H9 (cell line): ENCODE measurements around the gene ARHGEF7. TPM values are rescaled to one million over a fixed set of nuclear protein-coding genes. Genes with fewer than 3 reads are reported as not detected.

ENCODE experiments used
- DNase-seq: peaks from one replicate; pipeline ENCODE4 v3.0.0-alpha.2; 2017
- H2AFZ ChIP-seq: one replicate; pipeline ENCODE4 v1.6.1; 2013; ENCODE audit warnings: mild to moderate bottlenecking, low read length, control low read depth, moderate library complexity
- H2AK5ac ChIP-seq: 2 replicates; pipeline ENCODE4 v1.6.1; 2013; ENCODE audit warnings: low read length, control low read depth, mixed read lengths; ENCODE audit not compliant: insufficient read length
- H2BK120ac ChIP-seq: one replicate; pipeline ENCODE4 v1.6.1; 2013; ENCODE audit warnings: low read depth, mild to moderate bottlenecking, low read length, control low read depth, inconsistent platforms; ENCODE audit not compliant: poor library complexity, severe bottlenecking
- H2BK12ac ChIP-seq: 2 replicates; pipeline ENCODE4 v1.6.1; 2013; ENCODE audit warnings: low read length, control low read depth, mixed read lengths, low read depth; ENCODE audit not compliant: insufficient read length
- H2BK15ac ChIP-seq: 2 replicates; pipeline ENCODE4 v1.6.1; 2013; ENCODE audit warnings: low read depth, low read length, control low read depth
- H2BK20ac ChIP-seq: one replicate; pipeline ENCODE4 v1.6.1; 2013; ENCODE audit warnings: low read depth, mild to moderate bottlenecking, low read length, control low read depth, inconsistent platforms; ENCODE audit not compliant: poor library complexity, severe bottlenecking
- H2BK5ac ChIP-seq: 2 replicates; pipeline ENCODE4 v1.6.1; 2013; ENCODE audit warnings: low read length, control low read depth, mixed read lengths; ENCODE audit not compliant: insufficient read length
- H3K14ac ChIP-seq: 2 replicates; pipeline ENCODE4 v1.6.1; 2013; ENCODE audit warnings: low read length, control low read depth; ENCODE audit not compliant: insufficient read depth
- H3K18ac ChIP-seq: 2 replicates; pipeline ENCODE4 v1.6.1; 2013; ENCODE audit warnings: low read depth, mild to moderate bottlenecking, mixed read lengths, low read length, control low read depth; ENCODE audit not compliant: insufficient read length
- H3K23ac ChIP-seq: 2 replicates; pipeline ENCODE4 v1.6.1; 2013; ENCODE audit warnings: low read length, control low read depth, mixed read lengths, low read depth; ENCODE audit not compliant: insufficient read length
- H3K23me2 ChIP-seq: 2 replicates; pipeline ENCODE4 v1.6.1; 2013; ENCODE audit warnings: low read depth, mild to moderate bottlenecking, mixed read lengths, low read length, control low read depth; ENCODE audit not compliant: insufficient read length, poor library complexity, severe bottlenecking
- H3K27ac ChIP-seq: 2 replicates; pipeline ENCODE4 v1.5.1; 2013; ENCODE audit warnings: low read length, control low read depth, mixed read lengths, low read depth; ENCODE audit not compliant: insufficient read length
- H3K27me3 ChIP-seq: 2 replicates; pipeline ENCODE4 v1.6.1; 2013; ENCODE audit warnings: low read length, control low read depth, inconsistent platforms; ENCODE audit not compliant: insufficient read depth
- H3K4ac ChIP-seq: 2 replicates; pipeline ENCODE4 v1.6.1; 2013; ENCODE audit warnings: low read depth, mild to moderate bottlenecking, control low read depth, inconsistent platforms, low read length, moderate library complexity
- H3K4me1 ChIP-seq: 2 replicates; pipeline ENCODE4 v1.6.1; 2013; ENCODE audit warnings: low read length, control low read depth, inconsistent platforms; ENCODE audit not compliant: insufficient read depth
- H3K4me2 ChIP-seq: 2 replicates; pipeline ENCODE4 v1.6.1; 2013; ENCODE audit warnings: low read length, control low read depth, mixed read lengths; ENCODE audit not compliant: insufficient read length, insufficient read depth
- H3K56ac ChIP-seq: 2 replicates; pipeline ENCODE4 v1.6.1; 2013; ENCODE audit warnings: low read depth, mild to moderate bottlenecking, mixed read lengths, low read length, control low read depth; ENCODE audit not compliant: insufficient read length
- H3K79me1 ChIP-seq: 2 replicates; pipeline ENCODE4 v1.6.1; 2013; ENCODE audit warnings: low read depth, mild to moderate bottlenecking, moderate library complexity, low read length, control low read depth, inconsistent platforms; ENCODE audit not compliant: insufficient read depth, poor library complexity, severe bottlenecking
- H3K79me2 ChIP-seq: 2 replicates; pipeline ENCODE4 v1.6.1; 2013; ENCODE audit warnings: low read length, control low read depth, inconsistent platforms; ENCODE audit not compliant: insufficient read depth
- H3K9ac ChIP-seq: 2 replicates; pipeline ENCODE4 v1.6.1; 2013; ENCODE audit warnings: low read length, control low read depth, mixed read lengths; ENCODE audit not compliant: insufficient read length; ENCODE audit errors: extremely low read depth
- H3K9me3 ChIP-seq: one replicate; pipeline ENCODE4 v1.6.1; 2013; ENCODE audit warnings: low read depth, low read length, inconsistent platforms; ENCODE audit not compliant: control insufficient read depth
- H3T11ph ChIP-seq: one replicate; pipeline ENCODE4 v1.6.1; 2013; ENCODE audit warnings: mild to moderate bottlenecking, low read length, control low read depth, inconsistent platforms
- H4K20me1 ChIP-seq: one replicate; pipeline ENCODE4 v1.6.1; 2013; ENCODE audit not compliant: control insufficient read depth, insufficient read length, insufficient read depth
- H4K5ac ChIP-seq: 2 replicates; pipeline ENCODE4 v1.6.1; 2013; ENCODE audit warnings: low read depth, mild to moderate bottlenecking, mixed read lengths, low read length, control low read depth; ENCODE audit not compliant: insufficient read length
- H4K8ac ChIP-seq: replicated peaks from 2 replicates; pipeline ENCODE4 v1.6.1; 2013; ENCODE audit warnings: low read length, control low read depth, mixed read lengths, low read depth; ENCODE audit not compliant: insufficient read length
- H4K91ac ChIP-seq: 2 replicates; pipeline ENCODE4 v1.6.1; 2013; ENCODE audit warnings: low read depth, mild to moderate bottlenecking, moderate library complexity, mixed read lengths, low read length, control low read depth; ENCODE audit not compliant: insufficient read length
- H3K27ac Mint-ChIP-seq, 3 experiments: 2 replicates in 2 of 3; 3 replicates in 1 of 3; pipeline ENCODE4 v1.8.0; 2020 to 2021; ENCODE audit warnings: mixed read lengths in 3 of 3, mild to moderate bottlenecking in 1 of 3, moderate library complexity in 1 of 3
- H3K27me3 Mint-ChIP-seq: 2 replicates; pipeline ENCODE4 v1.8.0; 2021; ENCODE audit warnings: low read depth, mild to moderate bottlenecking, moderate library complexity, mixed read lengths
- H3K36me3 Mint-ChIP-seq, 3 experiments: 2 replicates in 2 of 3; 3 replicates in 1 of 3; pipeline ENCODE4 v1.8.0; 2020 to 2021; ENCODE audit warnings: low read depth in 3 of 3, mixed read lengths in 3 of 3; ENCODE audit not compliant: insufficient read depth in 1 of 3
- H3K4me1 Mint-ChIP-seq, 2 experiments: 2 replicates each; pipeline ENCODE4 v1.8.0; 2020; ENCODE audit warnings: mixed read lengths in 2 of 2
- H3K4me3 Mint-ChIP-seq, 2 experiments: 2 replicates in 1 of 2; 3 replicates in 1 of 2; pipeline ENCODE4 v1.8.0; 2020 to 2021; ENCODE audit warnings: mild to moderate bottlenecking in 2 of 2, mixed read lengths in 2 of 2, moderate library complexity in 1 of 2
- H3K9me3 Mint-ChIP-seq, 2 experiments: 2 replicates in 1 of 2; 3 replicates in 1 of 2; pipeline ENCODE4 v1.8.0; 2020; ENCODE audit warnings: mild to moderate bottlenecking in 2 of 2, mixed read lengths in 2 of 2, moderate library complexity in 1 of 2
- WGBS: extraction: QIAGEN DNeasy Blood & Tissue Kit; methylation state at CpG from one replicate; pipeline ENCODE4 v1.1.7; 2013; ENCODE audit warnings: missing lambda C conversion rate, low lambda C conversion rate, mixed read lengths; ENCODE audit not compliant: insufficient read length; ENCODE audit errors: extremely low coverage; 5-methylcytosine and 5-hydroxymethylcytosine counted together
- total RNA-seq: library from RNA; stranded (reverse); gene quantifications from 2 replicates; pipeline ENCODE4 v1.2.1, GENCODE V29; 2021
- TF ChIP-seq, protein P1 (sequence below): fragments of 200-600 bp; sonication (generic); conservative IDR thresholded peaks from 3 replicates; pipeline ENCODE4 v1.8.0; 2021; ENCODE audit warnings: antibody characterized with exemption, mild to moderate bottlenecking

The ARHGEF7 gene
- total RNA-seq, 1 experiment from 2014 or later, result 51.9 TPM

DNA sequence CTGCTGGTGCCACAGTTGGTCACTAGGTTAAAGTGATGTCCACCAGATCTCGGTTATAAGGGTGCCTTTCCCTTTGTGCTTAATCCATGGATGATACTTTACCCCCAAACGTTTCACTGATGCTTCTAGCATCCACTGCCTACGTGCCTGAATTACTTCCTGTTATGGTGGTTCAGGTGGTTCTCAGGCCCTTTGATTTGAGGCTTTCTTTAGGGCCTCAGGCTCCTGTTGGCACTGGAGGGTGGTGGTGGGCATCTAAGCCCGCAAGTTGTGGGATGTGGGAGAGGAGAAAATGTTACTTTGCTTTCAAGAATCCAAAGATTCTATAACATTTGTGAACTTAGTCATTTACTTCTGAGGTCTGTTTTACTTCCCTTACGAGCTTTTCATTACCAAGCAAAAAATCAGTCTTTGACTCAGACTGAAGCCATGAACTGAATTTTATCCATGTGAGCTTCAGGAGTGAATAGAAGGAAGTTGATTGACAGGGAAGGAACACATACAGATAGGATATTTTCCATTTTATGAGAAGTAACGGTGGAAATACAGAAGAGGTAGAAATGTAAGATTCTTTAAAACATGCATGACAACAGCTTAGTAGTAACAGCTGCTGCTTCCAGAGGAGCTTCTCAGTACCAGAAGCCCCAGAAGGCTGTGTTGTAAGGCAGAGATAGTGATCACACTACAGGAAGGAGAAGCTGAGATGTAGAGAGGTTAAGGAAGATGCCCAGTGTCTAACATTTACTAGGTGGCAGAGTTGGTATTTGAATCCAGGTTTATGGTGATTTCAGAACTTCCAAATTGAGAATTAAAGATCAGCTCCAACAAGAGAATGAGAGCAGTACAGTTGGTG, 65.0 kb downstream of the ARHGEF7 start:
- Histone ChIP-seq H3K4me1 (no peaks in the 10 kb centered on the region; the same call in 1 of the 2 replicates), H4K5ac (no peak overlapping the region), H3K9me3 (no peaks in the 10 kb centered on the region), H3K23ac (no peak overlapping the region), H4K8ac (no peak overlapping the region), H3K14ac (no peak overlapping the region), H3K27ac (no peak overlapping the region), H3T11ph (no peak overlapping the region), H2BK120ac (no peak overlapping the region), H3K4me2 (no peak overlapping the region), H2BK5ac (no peak overlapping the region), H3K4ac (no peak overlapping the region), H3K79me1 (peaks cover 10% of the 10 kb centered on the region), H4K20me1 (no peaks in the 10 kb centered on the region), H2AK5ac (no peak overlapping the region), H2AFZ (no peak overlapping the region), H2BK20ac (no peak overlapping the region), H2BK15ac (no peak overlapping the region), H3K18ac (no peak overlapping the region), H3K79me2 (peaks cover 31% of the 10 kb centered on the region; the same call in 1 of the 2 replicates), H3K23me2 (no peaks in the 10 kb centered on the region), H3K56ac (no peak overlapping the region), H3K9ac (no peak overlapping the region), H3K27me3 (no peaks in the 10 kb centered on the region), H4K91ac (no peak overlapping the region), H2BK12ac (no peak overlapping the region)
- H3K4me1 Mint-ChIP-seq, result peaks cover 15 to 26% of the 10 kb centered on the region in 2 experiments
- no peak overlapping the region for H3K4me3 Mint-ChIP-seq
- H3K27me3 Mint-ChIP-seq, result no peaks in the 10 kb centered on the region
- no peak overlapping the region for H3K27ac Mint-ChIP-seq
- WGBS, result no CpG with 5 or more reads among the region's 6 CpGs
- H3K36me3 Mint-ChIP-seq, result peaks cover 4 to 5% (median 5%) of the 10 kb centered on the region in 3 experiments; a peak in 6 of 7 replicates
- H3K9me3 Mint-ChIP-seq, result no peaks in the 10 kb centered on the region
- TF ChIP-seq, protein P1, sequence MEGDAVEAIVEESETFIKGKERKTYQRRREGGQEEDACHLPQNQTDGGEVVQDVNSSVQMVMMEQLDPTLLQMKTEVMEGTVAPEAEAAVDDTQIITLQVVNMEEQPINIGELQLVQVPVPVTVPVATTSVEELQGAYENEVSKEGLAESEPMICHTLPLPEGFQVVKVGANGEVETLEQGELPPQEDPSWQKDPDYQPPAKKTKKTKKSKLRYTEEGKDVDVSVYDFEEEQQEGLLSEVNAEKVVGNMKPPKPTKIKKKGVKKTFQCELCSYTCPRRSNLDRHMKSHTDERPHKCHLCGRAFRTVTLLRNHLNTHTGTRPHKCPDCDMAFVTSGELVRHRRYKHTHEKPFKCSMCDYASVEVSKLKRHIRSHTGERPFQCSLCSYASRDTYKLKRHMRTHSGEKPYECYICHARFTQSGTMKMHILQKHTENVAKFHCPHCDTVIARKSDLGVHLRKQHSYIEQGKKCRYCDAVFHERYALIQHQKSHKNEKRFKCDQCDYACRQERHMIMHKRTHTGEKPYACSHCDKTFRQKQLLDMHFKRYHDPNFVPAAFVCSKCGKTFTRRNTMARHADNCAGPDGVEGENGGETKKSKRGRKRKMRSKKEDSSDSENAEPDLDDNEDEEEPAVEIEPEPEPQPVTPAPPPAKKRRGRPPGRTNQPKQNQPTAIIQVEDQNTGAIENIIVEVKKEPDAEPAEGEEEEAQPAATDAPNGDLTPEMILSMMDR, result no peak
- no peak for DNase-seq
